ENCODE data around the gene LMX1B.
A peak's percentile ranks its signal among the peaks of the same experiment; 100 is the strongest.

The LMX1B gene

DNA sequence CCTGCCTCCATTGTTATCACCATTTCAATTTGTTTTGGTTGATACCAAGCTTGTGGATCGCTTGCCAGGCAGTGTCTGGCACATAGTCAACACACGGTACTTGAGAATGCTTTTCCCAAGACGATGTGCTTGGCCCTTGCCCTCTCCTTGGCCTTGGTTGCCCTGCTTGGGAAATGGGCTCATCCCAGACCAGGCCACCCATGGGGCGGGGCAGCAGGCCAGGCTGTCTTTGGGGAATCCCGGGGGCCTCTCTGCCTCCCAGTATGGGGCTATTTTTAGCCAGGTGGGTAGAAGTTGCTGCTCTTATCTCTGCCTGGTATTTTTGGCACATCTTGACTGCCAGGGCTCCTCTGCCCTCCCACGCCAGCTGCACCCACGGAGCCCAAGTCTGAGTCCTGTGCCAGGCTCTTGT, 49.9 kb downstream of the LMX1B start:
- peaks cover 19% of the 10 kb centered on the region for H3K4me1 ChIP-seq (ENCODE audit: control insufficient read depth, insufficient read depth, low read length, poor library complexity, severe bottlenecking)
- no peak overlapping the region for H3K4me3 ChIP-seq (ENCODE audit: extremely low read depth, insufficient read depth, low read length, poor library complexity, severe bottlenecking)
- WGBS, 2 experiments (ENCODE audit: insufficient coverage in 2 of 2), result 78 to 85% methylated on average over 6 to 7 of the region's 7 CpGs
- H3K36me3 ChIP-seq (ENCODE audit: control insufficient read depth, insufficient read depth, low read length), result no peaks in the 10 kb centered on the region
- no peak overlapping the region for H3K27ac ChIP-seq (ENCODE audit: low read depth, low read length, severe bottlenecking)
- no peaks in the 10 kb centered on the region for H3K9me3 ChIP-seq (ENCODE audit: control insufficient read depth, low read length)

DNA sequence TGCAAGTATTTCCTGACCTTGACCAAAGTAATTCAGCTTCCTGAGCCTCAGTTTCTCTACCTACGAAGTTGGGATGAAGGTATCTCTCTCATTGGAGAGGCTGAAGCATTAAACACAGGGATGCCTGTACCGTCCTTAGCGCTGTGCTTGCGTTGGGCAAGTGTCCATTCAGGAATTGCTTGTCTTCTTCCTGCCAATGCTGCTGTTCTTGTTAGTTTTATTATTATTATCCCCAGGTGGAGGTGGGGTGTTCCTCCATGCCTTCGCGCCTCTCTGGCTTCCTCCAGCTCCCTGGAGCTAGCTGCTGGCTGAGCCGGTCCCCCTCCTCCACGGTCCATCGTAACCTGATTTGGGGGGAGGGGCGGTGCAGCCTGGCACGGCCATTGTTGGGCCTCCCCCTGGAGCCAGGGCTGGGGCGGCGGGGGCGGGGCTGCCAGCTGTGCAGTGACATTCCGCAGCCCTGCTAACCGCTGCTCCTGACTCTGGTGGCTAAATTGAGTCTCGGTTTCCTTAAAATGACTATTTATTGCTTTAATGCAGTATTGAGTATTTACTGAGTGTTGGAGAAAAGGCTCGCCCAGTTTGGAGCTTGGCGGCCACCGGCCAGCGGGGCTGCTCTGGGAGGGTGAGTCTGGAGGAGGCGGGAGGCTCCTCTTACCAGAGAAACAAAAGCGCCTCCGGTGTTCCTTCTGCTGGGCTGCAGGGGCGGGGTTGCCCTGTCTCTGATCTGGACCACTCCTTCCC, 51.3 kb downstream of the LMX1B start:
- Histone ChIP-seq H3K4me3 (ENCODE audit: extremely low read depth, insufficient read depth, low read length, poor library complexity, severe bottlenecking) (no peak overlapping the region), H3K4me1 (ENCODE audit: control insufficient read depth, insufficient read depth, low read length, poor library complexity, severe bottlenecking) (peaks cover 23% of the 10 kb centered on the region), H3K36me3 (ENCODE audit: control insufficient read depth, insufficient read depth, low read length) (no peaks in the 10 kb centered on the region), H3K9me3 (ENCODE audit: control insufficient read depth, low read length) (no peaks in the 10 kb centered on the region), H3K27ac (ENCODE audit: low read depth, low read length, severe bottlenecking) (no peak overlapping the region)
- WGBS, 2 experiments (ENCODE audit: insufficient coverage in 2 of 2), result 2 to 5% methylated on average over 12 to 16 of the region's 25 CpGs

DNA sequence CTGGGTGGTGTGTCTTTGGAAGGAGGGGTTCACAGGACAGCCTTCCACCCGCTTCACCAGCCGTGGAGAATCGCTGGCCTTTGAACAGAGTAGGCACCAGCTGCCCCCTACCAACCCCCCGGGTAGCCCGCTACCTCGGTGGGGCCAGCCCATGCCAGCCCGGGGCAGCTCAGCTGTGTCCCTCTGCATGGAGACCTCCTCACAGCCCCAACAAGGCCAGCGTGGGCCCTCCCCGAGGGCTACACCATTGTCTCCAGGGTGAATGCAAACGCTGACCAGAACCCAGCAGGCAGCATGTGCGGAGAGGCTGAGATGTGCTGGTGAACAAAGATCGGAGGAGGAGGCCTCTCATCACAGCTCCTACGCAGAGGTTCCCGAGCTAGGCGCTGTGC, 51.9 kb downstream of the LMX1B start:
- Histone ChIP-seq H3K27ac (ENCODE audit: low read depth, low read length, severe bottlenecking) (no peak overlapping the region), H3K9me3 (ENCODE audit: control insufficient read depth, low read length) (no peaks in the 10 kb centered on the region), H3K4me1 (ENCODE audit: control insufficient read depth, insufficient read depth, low read length, poor library complexity, severe bottlenecking) (peaks cover 23% of the 10 kb centered on the region), H3K36me3 (ENCODE audit: control insufficient read depth, insufficient read depth, low read length) (no peaks in the 10 kb centered on the region), H3K4me3 (ENCODE audit: extremely low read depth, insufficient read depth, low read length, poor library complexity, severe bottlenecking) (no peak overlapping the region)
- 27 to 33% methylated on average over 10 of the region's 15 CpGs for WGBS, 2 experiments (ENCODE audit: insufficient coverage in 2 of 2)

DNA sequence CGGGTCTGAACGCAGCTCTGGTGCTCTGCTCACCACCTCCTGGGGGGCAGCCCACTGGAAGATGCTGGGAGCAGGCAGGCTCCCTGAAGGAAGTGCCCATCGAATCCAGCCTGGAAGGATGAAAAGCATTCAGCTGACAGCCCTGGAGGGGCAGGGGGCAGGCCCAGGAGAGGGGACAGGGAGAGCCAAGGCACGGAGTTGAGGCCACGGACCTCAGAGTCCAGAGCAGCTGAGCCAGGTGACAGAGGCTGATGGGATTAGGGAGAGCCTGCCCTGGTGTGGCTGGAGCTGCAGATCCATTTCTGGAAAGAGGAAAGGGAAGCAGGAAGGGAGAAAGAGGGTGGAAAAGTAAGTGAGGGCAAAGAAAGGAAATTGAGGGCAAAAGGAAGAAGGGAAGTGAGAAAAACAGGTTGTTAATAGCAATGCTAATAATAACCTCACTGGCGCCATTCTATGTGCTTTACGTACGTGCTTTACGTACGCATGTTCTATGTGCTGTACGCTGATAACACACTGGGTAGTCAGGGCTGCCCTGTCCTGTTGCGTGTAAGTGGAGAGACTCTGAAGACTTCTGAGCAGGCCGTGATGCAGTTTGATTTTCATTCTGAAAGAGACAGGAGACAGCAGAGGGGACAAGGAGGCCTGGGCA, 52.6 kb downstream of the LMX1B start:
- no peaks in the 10 kb centered on the region for H3K9me3 ChIP-seq (ENCODE audit: control insufficient read depth, low read length)
- WGBS, 2 experiments (ENCODE audit: insufficient coverage in 2 of 2), result 69 to 78% methylated on average over 12 to 13 of the region's 13 CpGs
- peaks cover 23% of the 10 kb centered on the region for H3K4me1 ChIP-seq (ENCODE audit: control insufficient read depth, insufficient read depth, low read length, poor library complexity, severe bottlenecking)
- H3K27ac ChIP-seq (ENCODE audit: low read depth, low read length, severe bottlenecking), result no peak overlapping the region
- no peaks in the 10 kb centered on the region for H3K36me3 ChIP-seq (ENCODE audit: control insufficient read depth, insufficient read depth, low read length)
- H3K4me3 ChIP-seq (ENCODE audit: extremely low read depth, insufficient read depth, low read length, poor library complexity, severe bottlenecking), result no peak overlapping the region

DNA sequence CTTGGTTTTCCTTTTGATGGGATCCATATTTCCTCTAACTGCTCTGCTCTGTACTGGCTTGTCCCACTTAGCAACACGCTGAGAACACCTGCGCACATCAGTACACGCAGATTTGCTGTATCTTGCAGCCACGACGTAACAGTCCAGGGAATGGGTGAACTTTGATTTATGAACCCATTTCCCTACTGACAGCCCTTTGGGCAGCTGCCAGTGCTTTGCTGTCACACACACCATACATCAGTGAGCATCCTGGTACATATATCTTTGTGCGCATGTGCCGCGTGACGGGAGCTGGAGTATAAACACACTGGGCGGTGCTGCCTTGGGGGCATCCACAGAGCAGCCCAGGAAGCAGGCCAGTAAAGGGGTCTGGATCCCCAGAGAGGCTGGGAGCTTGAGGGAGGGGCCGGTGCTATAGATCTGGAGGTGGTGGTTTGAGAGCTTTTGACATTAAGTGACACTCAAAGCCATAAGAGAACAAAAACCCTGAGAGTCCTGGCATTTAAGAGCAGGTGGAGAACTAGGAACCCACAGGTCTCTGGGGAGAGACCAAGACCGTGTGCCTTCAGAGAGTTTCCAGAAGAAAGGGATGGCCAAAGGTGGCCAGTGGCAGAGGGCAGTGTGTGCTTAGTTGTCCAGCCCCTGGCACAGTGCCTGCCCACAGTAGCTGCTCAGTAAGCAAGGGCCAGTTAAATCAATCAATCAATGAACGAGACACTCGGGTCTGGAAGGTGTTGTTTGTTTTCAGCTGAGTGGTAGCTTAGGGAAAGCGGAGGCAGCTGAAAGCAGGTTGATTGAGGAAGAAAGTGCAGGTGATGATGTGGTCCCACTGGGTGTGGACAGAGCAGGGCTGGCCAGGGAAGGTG, 53.7 kb downstream of the LMX1B start:
- no peaks in the 10 kb centered on the region for H3K9me3 ChIP-seq (ENCODE audit: control insufficient read depth, low read length)
- WGBS, 2 experiments (ENCODE audit: insufficient coverage in 2 of 2), result 78 to 84% methylated on average over 13 to 14 of the region's 15 CpGs
- no peak overlapping the region for H3K27ac ChIP-seq (ENCODE audit: low read depth, low read length, severe bottlenecking)
- no peaks in the 10 kb centered on the region for H3K36me3 ChIP-seq (ENCODE audit: control insufficient read depth, insufficient read depth, low read length)
- H3K4me1 ChIP-seq (ENCODE audit: control insufficient read depth, insufficient read depth, low read length, poor library complexity, severe bottlenecking), result peaks cover 17% of the 10 kb centered on the region
- H3K4me3 ChIP-seq (ENCODE audit: extremely low read depth, insufficient read depth, low read length, poor library complexity, severe bottlenecking), result no peak overlapping the region

DNA sequence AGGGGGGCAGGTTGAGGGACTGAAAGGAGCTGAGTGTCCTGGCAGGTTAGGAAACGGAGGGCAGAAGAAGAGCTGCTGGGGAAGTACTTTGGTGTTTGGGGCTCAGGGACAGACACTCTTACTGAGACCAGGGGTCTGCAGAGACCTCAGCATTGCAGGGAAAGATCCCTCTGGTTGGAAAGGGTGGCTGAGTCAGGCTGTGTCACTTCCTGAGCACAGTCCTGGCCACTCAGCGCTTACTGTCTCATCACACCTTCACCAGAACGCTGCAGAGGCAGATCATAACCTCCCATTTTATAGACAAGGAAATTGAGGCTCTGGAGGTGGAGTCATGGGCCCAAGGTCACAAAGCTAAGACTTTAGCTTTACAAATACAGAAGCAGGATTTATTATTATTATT, 54.3 kb downstream of the LMX1B start:
- Histone ChIP-seq H3K4me3 (ENCODE audit: extremely low read depth, insufficient read depth, low read length, poor library complexity, severe bottlenecking) (no peak overlapping the region), H3K4me1 (ENCODE audit: control insufficient read depth, insufficient read depth, low read length, poor library complexity, severe bottlenecking) (peaks cover 16% of the 10 kb centered on the region), H3K9me3 (ENCODE audit: control insufficient read depth, low read length) (no peaks in the 10 kb centered on the region), H3K36me3 (ENCODE audit: control insufficient read depth, insufficient read depth, low read length) (no peaks in the 10 kb centered on the region), H3K27ac (ENCODE audit: low read depth, low read length, severe bottlenecking) (no peak overlapping the region)
- 50 to 89% methylated on average over 1 of the region's 3 CpGs for WGBS, 2 experiments (ENCODE audit: insufficient coverage in 2 of 2)

DNA sequence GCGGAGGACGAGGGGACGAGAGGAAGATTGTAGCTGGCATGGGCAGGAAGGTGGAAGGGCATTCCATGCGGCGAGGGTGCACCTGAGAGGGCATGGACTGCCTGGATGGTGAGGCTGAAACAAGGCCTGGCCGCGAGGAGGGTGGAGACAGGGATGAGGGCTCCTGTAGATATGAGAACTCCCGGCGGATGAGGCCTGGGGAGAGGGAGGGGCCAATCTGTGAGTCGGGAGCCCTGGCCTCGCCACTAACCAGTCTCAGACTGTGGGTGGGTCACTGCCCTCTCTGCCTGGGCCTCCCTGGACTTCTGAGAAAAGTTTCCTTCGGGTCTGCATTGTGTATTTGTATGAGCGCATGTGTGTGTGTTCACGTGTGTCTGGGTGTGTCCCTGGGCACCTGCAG, 55.4 kb downstream of the LMX1B start:
- Histone ChIP-seq H3K27ac (ENCODE audit: low read depth, low read length, severe bottlenecking) (no peak overlapping the region), H3K36me3 (ENCODE audit: control insufficient read depth, insufficient read depth, low read length) (no peaks in the 10 kb centered on the region), H3K9me3 (ENCODE audit: control insufficient read depth, low read length) (no peaks in the 10 kb centered on the region), H3K4me1 (ENCODE audit: control insufficient read depth, insufficient read depth, low read length, poor library complexity, severe bottlenecking) (peaks cover 22% of the 10 kb centered on the region), H3K4me3 (ENCODE audit: extremely low read depth, insufficient read depth, low read length, poor library complexity, severe bottlenecking) (no peak overlapping the region)
- 61 to 64% methylated on average over 12 to 13 of the region's 14 CpGs for WGBS, 2 experiments (ENCODE audit: insufficient coverage in 2 of 2)

DNA sequence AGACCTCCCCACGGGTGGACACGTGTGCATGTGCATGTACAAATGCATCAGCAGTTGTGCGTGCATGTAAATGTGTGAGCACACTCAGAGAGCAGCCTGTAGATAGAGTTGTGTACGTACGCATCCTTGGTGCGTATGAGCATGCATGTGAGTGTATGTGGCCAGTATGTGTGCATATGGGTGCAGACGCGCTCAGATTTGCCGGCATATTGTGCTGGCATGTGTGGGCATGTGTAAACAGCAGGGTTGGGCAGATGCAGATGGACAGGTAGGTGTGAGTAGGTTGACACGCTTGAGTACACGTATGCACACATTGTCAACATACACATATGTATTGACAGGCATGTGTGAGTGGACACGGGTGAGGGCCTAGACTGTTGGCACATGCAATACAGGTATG, 56.5 kb downstream of the LMX1B start:
- Histone ChIP-seq H3K4me1 (ENCODE audit: control insufficient read depth, insufficient read depth, low read length, poor library complexity, severe bottlenecking) (peaks cover 13% of the 10 kb centered on the region), H3K4me3 (ENCODE audit: extremely low read depth, insufficient read depth, low read length, poor library complexity, severe bottlenecking) (no peak overlapping the region)

DNA sequence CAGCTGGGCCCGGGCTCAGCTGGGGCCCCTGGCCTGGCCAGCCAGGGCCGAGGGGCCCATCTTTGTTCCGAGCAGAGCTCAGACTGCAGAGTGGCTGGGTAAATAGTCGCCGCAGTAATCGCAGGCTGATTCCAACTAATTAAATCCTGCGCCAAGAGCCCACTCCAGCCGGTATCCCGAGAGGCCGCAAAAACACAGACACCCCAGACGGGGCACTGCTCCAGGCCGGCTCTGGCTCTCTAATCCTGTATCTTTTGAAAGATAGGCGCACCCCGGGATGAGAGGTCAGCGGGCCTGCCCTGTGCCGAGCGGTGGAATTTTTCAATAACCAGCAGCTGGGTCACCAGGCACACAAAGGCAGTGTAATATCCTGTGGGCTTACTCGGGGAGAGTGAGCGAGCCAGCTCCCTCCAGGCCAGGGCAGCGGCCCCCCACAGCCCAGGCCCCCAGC, 57.7 kb downstream of the LMX1B start:
- Histone ChIP-seq H3K27ac (ENCODE audit: low read depth, low read length, severe bottlenecking) (peak overlapping the region; percentile 62), H3K4me1 (ENCODE audit: control insufficient read depth, insufficient read depth, low read length, poor library complexity, severe bottlenecking) (peaks cover 12% of the 10 kb centered on the region), H3K36me3 (ENCODE audit: control insufficient read depth, insufficient read depth, low read length) (no peaks in the 10 kb centered on the region), H3K9me3 (ENCODE audit: control insufficient read depth, low read length) (no peaks in the 10 kb centered on the region), H3K4me3 (ENCODE audit: extremely low read depth, insufficient read depth, low read length, poor library complexity, severe bottlenecking) (no peak overlapping the region)
- 34 to 43% methylated on average over 15 to 19 of the region's 20 CpGs for WGBS, 2 experiments (ENCODE audit: insufficient coverage in 2 of 2)

More for the DNA sequence above, 56.5 kb downstream of the LMX1B start:
- no peaks in the 10 kb centered on the region for H3K9me3 ChIP-seq (ENCODE audit: control insufficient read depth, low read length)
- no peak overlapping the region for H3K27ac ChIP-seq (ENCODE audit: low read depth, low read length, severe bottlenecking)
- WGBS, 2 experiments (ENCODE audit: insufficient coverage in 2 of 2), result 93 to 96% methylated on average over 9 to 12 of the region's 12 CpGs
- H3K36me3 ChIP-seq (ENCODE audit: control insufficient read depth, insufficient read depth, low read length), result no peaks in the 10 kb centered on the region

DNA sequence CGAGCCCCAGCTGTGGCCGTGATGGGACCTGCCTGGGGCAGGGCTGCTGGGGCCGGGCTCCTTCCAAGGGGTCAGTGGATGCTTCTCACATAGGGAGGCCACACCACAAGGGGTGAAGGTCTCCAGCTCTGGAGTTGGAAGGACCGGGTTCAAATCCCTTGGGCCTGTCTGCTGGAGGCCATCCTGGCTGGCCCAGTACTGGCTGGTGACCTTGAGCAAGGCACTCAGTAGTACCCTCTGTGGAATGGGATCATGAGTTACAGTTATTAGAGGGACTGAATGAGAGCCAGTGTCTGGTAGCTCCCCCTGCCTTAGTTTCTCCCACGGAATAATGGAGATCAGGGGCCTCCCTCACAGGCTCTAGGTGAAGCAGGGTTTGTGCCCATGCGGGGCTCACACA, 58.3 kb downstream of the LMX1B start:
- no peaks in the 10 kb centered on the region for H3K36me3 ChIP-seq (ENCODE audit: control insufficient read depth, insufficient read depth, low read length)
- peak overlapping the region; percentile 62 for H3K27ac ChIP-seq (ENCODE audit: low read depth, low read length, severe bottlenecking)
- no peaks in the 10 kb centered on the region for H3K9me3 ChIP-seq (ENCODE audit: control insufficient read depth, low read length)
- peaks cover 14% of the 10 kb centered on the region for H3K4me1 ChIP-seq (ENCODE audit: control insufficient read depth, insufficient read depth, low read length, poor library complexity, severe bottlenecking)
- no peak overlapping the region for H3K4me3 ChIP-seq (ENCODE audit: extremely low read depth, insufficient read depth, low read length, poor library complexity, severe bottlenecking)
- WGBS, 2 experiments (ENCODE audit: insufficient coverage in 2 of 2), result 56 to 83% methylated on average over 2 to 5 of the region's 6 CpGs

Measured in mesodermal cell (in vitro differentiated cells).